Endothelial cell of umbilical vein (primary cell): ENCODE measurements around the gene DKK3. TPM values are rescaled to one million over a fixed set of nuclear protein-coding genes. Genes with fewer than 3 reads are reported as not detected.

Experiments used
- BruUV-seq: library from RNA; stranded (reverse); fragments of 400-500 nt; replicated peaks from 2 replicates; lab custom pipeline; 2021; lab: Mats Ljungman, UMichigan
- CTCF ChIA-PET: fragments of 300-600, 350-600 bp; sonication (Branson Sonifier 250); formaldehyde crosslinking; loops from one replicate; lab custom pipeline; 2021; ENCODE audit warnings: antibody characterized with exemption, inconsistent platforms; lab: Charles Lee
- POLR2A ChIA-PET: fragments of 300-600, 350-600 bp; sonication (Branson Sonifier 250); formaldehyde crosslinking; loops from one replicate; lab custom pipeline; 2021; ENCODE audit warnings: antibody characterized with exemption, inconsistent platforms; lab: Charles Lee
- DNase-seq: peaks from one replicate; pipeline ENCODE4 v3.0.0-alpha.2; 2011; ENCODE audit warnings: low read depth, low spot score
- FAIRE-seq: peaks from 2 replicates; lab custom pipeline; 2011; peaks lifted over from hg19 to GRCh38; lab: Jason Lieb, UNC
- H2AFZ ChIP-seq: 2 replicates; pipeline ENCODE4 v1.6.0; 2012; ENCODE audit warnings: low read depth, low read length, control low read depth, inconsistent platforms
- H3K27ac ChIP-seq: 2 replicates; pipeline ENCODE4 v1.5.1; 2011; ENCODE audit warnings: low read depth, mild to moderate bottlenecking, control low read depth, low read length, moderate library complexity; ENCODE audit not compliant: insufficient read depth
- H3K27me3 ChIP-seq, 2 experiments: 2 replicates each; pipeline versions ENCODE4 v1.6.0 to v1.6.1; 2011; ENCODE audit warnings: low read length in 2 of 2, mixed read lengths in 1 of 2; ENCODE audit not compliant: control insufficient read depth in 2 of 2, insufficient read depth in 2 of 2
- H3K36me3 ChIP-seq, 2 experiments: 2 replicates in 1 of 2; 3 replicates in 1 of 2; pipeline ENCODE4 v1.5.1; 2011; ENCODE audit warnings: low read length in 2 of 2, mild to moderate bottlenecking in 1 of 2, moderate library complexity in 1 of 2; ENCODE audit not compliant: control insufficient read depth in 2 of 2, insufficient read depth in 2 of 2; ENCODE audit errors: extremely low read depth in 1 of 2
- H3K4me1 ChIP-seq: 3 replicates; pipeline ENCODE4 v1.5.1; 2011; ENCODE audit warnings: mild to moderate bottlenecking, low read length; ENCODE audit not compliant: control insufficient read depth, insufficient read depth; ENCODE audit errors: extremely low read depth
- H3K4me2 ChIP-seq: 2 replicates; pipeline ENCODE4 v1.6.1; 2011; ENCODE audit warnings: low read length, control low read depth, mixed read lengths; ENCODE audit not compliant: insufficient read depth
- H3K4me3 ChIP-seq, 3 experiments: fragments of 200-600 bp in 1 of 3; sonication (generic), shearing (Covaris generic) in 1 of 3; replicated peaks in 1 of 3; 2 replicates each; pipeline ENCODE4 v1.5.1; 2011 to 2016; ENCODE audit warnings: control low read depth in 3 of 3, low read length in 3 of 3, mild to moderate bottlenecking in 2 of 3, inconsistent platforms in 1 of 3, low read depth in 1 of 3, moderate library complexity in 1 of 3; ENCODE audit not compliant: insufficient read depth in 1 of 3
- H3K79me2 ChIP-seq: 2 replicates; pipeline ENCODE4 v1.6.0; 2012; ENCODE audit warnings: low read length, inconsistent platforms; ENCODE audit not compliant: control insufficient read depth, insufficient read depth
- H3K9ac ChIP-seq: replicated peaks from 2 replicates; pipeline ENCODE3; 2011; ENCODE audit warnings: low read length, control low read depth; ENCODE audit not compliant: insufficient read depth; ENCODE audit errors: extremely low read depth
- H3K9me1 ChIP-seq: replicated peaks from 3 replicates; pipeline ENCODE4 v1.6.0; 2011; ENCODE audit warnings: mild to moderate bottlenecking, low read length; ENCODE audit not compliant: control insufficient read depth, insufficient read depth; ENCODE audit errors: extremely low read depth
- H3K9me3 ChIP-seq: replicated peaks from 2 replicates; pipeline ENCODE4 v1.5.1; 2012; ENCODE audit warnings: low read length, inconsistent platforms; ENCODE audit not compliant: control insufficient read depth, insufficient read depth
- H4K20me1 ChIP-seq: replicated peaks from 2 replicates; pipeline ENCODE3; 2011; ENCODE audit warnings: mild to moderate bottlenecking, low read length; ENCODE audit not compliant: control insufficient read depth, insufficient read depth; ENCODE audit errors: extremely low read depth
- CTCF ChIP-seq, 2 donors: IDR thresholded peaks; 1 replicate in 1 of 2; 2 replicates in 1 of 2; pipeline ENCODE4 v1.5.1; 2011; ENCODE audit warnings: low read length in 2 of 2, mild to moderate bottlenecking in 2 of 2, moderate library complexity in 2 of 2, control low read depth in 1 of 2, inconsistent platforms in 1 of 2, low read depth in 1 of 2; ENCODE audit not compliant: insufficient read depth in 1 of 2; ENCODE audit errors: extremely low read depth in 1 of 2
- EZH2 ChIP-seq: IDR thresholded peaks from 2 replicates; pipeline ENCODE4 v1.6.1; 2012; ENCODE audit warnings: borderline replicate concordance, low read depth, mild to moderate bottlenecking, moderate library complexity, low read length, inconsistent platforms; ENCODE audit not compliant: severe bottlenecking
- GATA2 ChIP-seq: IDR thresholded peaks from 2 replicates; pipeline ENCODE4 v1.7.0; 2011; ENCODE audit warnings: low read depth, mild to moderate bottlenecking, moderate library complexity, mixed read lengths, low read length; ENCODE audit not compliant: insufficient read length, insufficient read depth
- JUN ChIP-seq: IDR thresholded peaks from 2 replicates; pipeline ENCODE4 v1.6.1; 2011; ENCODE audit warnings: borderline replicate concordance, low read depth; ENCODE audit not compliant: insufficient read length, insufficient read depth
- POLR2AphosphoS5 ChIP-seq: IDR thresholded peaks from 2 replicates; pipeline ENCODE4 v1.6.1; 2012; ENCODE audit warnings: low read depth, mild to moderate bottlenecking, control low read depth, low read length, moderate library complexity; ENCODE audit not compliant: insufficient read depth
- dilution Hi-C: fragments of 300-500 bp; cut with MboI; formaldehyde crosslinking; loops from one replicate; pipeline ENCODE4 v1.15.0; 2019; ENCODE audit warnings: low sequenced_read_pairs; ENCODE audit not compliant: extremely low pct_ligation_motif_present
- intact Hi-C: fragments of 100-400 bp; cut with micrococcal nuclease; formaldehyde crosslinking; loops from one replicate; pipeline ENCODE4 v1.10.0; 2022
- polyA plus RNA-seq, 4 experiments: library from polyadenylated mRNA; depleted of rRNA in 3 of 4; stranded (reverse) in 3 of 4; unstranded in 1 of 4; fragments of >200 nt; gene quantifications; 2 replicates each; pipeline versions ENCODE4 v1.2.1 to v1.2.3, GENCODE V29; 2011 to 2012; ENCODE audit warnings: missing spikeins in 1 of 4
- total RNA-seq: library from RNA; stranded (reverse); gene quantifications from 2 replicates; pipeline ENCODE4 v1.2.3, GENCODE V29; 2021

The DKK3 gene
- total and polyA plus RNA-seq, 2 donors (not counting 3 experiments of a cell fraction or from before 2014, with no cell fraction given): 131 to 335 TPM

- H3K4me2 ChIP-seq: no peak overlapping the region
- no peak overlapping the region for H3K4me3 ChIP-seq
- POLR2A ChIA-PET: no interaction called here
- no peaks in the 10 kb centered on the region for H3K9me3 ChIP-seq
- FAIRE-seq (no peak), DNase-seq (no peak)
- H3K79me2 ChIP-seq: no peaks in the 10 kb centered on the region
- intact Hi-C loops (no loop called here), dilution Hi-C loops (no loop called here)
- BruUV-seq: no TSS peak
- H3K27ac ChIP-seq: no peak overlapping the region
- H3K36me3 ChIP-seq: peaks cover 0 to 21% of the 10 kb centered on the region in 2 experiments
- peaks cover 11% of the 10 kb centered on the region for H3K4me1 ChIP-seq
- no peak overlapping the region for H2AFZ ChIP-seq
- no peaks in the 10 kb centered on the region for H3K9me1 ChIP-seq
- H3K27me3 ChIP-seq: no peaks in the 10 kb centered on the region
- H3K9ac ChIP-seq: no peak overlapping the region
- CTCF ChIA-PET: interaction anchor here (1.0 to 2.6 kb wide), 3 partner anchors 13 to 33 kb away, joined by 3 to 7 read pairs (median 4); no protein-coding TSS in a partner anchor
- TF ChIP-seq JUN (no peak), POLR2AphosphoS5 (no peak), EZH2 (no peak), GATA2 (no peak), CTCF (IDR thresholded peaks at IDR 0.05; ENCODE audit: extremely low read depth in 1 of 2, insufficient read depth in 1 of 2, low read depth in 1 of 2, low read length in 2 of 2) (no peak)
- no peaks in the 10 kb centered on the region for H4K20me1 ChIP-seq
These were observed 44.3 kb downstream of the DKK3 start for GRCh38 chr11:11963842-11964773.
